HG03457 (cell line): ENCODE results near the gene MCU.
A peak's percentile ranks its signal among the peaks of the same experiment; 100 is the strongest.
"Not testable (repeated sequence)": the region's sequence is repeated elsewhere in the genome, so short reads cannot be mapped to it uniquely, and the experiment has no call there.

ENCODE experiments used
- ATAC-seq: cut with Tn5 transposase; IDR thresholded peaks from one replicate; pipeline ENCODE4 v1.9.1; 2021; ENCODE audit warnings: moderate number of reproducible peaks; ENCODE audit not compliant: unreplicated experiment

MCU gene

GRCh38 chr10:72685264-72685921 is 6.5 kb upstream of the MCU start:
- ATAC-seq = no peak

GRCh38 chr10:72686430-72686829 is 5.5 kb upstream of the MCU start:
- ATAC-seq = not testable (repeated sequence)

GRCh38 chr10:72687035-72687434 is 4.9 kb upstream of the MCU start:
- no peak for ATAC-seq

GRCh38 chr10:72688208-72688651 is 3.7 kb upstream of the MCU start:
- no peak for ATAC-seq

GRCh38 chr10:72689660-72690059 is 2.3 kb upstream of the MCU start:
- no peak for ATAC-seq

GRCh38 chr10:72690071-72690755 is 1.7 kb upstream of the MCU start:
- no peak for ATAC-seq

GRCh38 chr10:72691470-72691862 is 477 bp upstream of the MCU start:
- no peak for ATAC-seq

- peak; percentile 14 for ATAC-seq
These were observed 726 bp downstream of the MCU start for GRCh38 chr10:72692744-72692993.

- no peak for ATAC-seq
These were observed 1.2 kb downstream of the MCU start for GRCh38 chr10:72692994-72693781.

- no peak for ATAC-seq
These were observed 2.8 kb downstream of the MCU start for GRCh38 chr10:72694476-72695369.

- ATAC-seq = no peak
These were observed 3.6 kb downstream of the MCU start for GRCh38 chr10:72695496-72695895.

GRCh38 chr10:72697716-72698115 is 5.8 kb downstream of the MCU start:
- no peak for ATAC-seq

GRCh38 chr10:72702465-72702864 is 10.5 kb downstream of the MCU start:
- not testable (repeated sequence) for ATAC-seq

GRCh38 chr10:72702868-72703581 is 11.1 kb downstream of the MCU start:
- ATAC-seq = peak; percentile 60

- no peak for ATAC-seq
These were observed 12.2 kb downstream of the MCU start for GRCh38 chr10:72704117-72704516.

- no peak for ATAC-seq
These were observed 17.1 kb downstream of the MCU start for GRCh38 chr10:72709041-72709440.

GRCh38 chr10:72712136-72712535 is 20.2 kb downstream of the MCU start:
- ATAC-seq = no peak

- ATAC-seq = no peak
These were observed 28.1 kb downstream of the MCU start for GRCh38 chr10:72719941-72720592.

GRCh38 chr10:72720814-72721660 is 29.1 kb downstream of the MCU start:
- ATAC-seq = no peak
